Non-pigmented ciliary epithelial cell (primary cell): ENCODE measurements around the gene PRRT1.
"Not testable (repeated sequence)": the region's sequence is repeated elsewhere in the genome, so short reads cannot be mapped to it uniquely, and the experiment has no call there.

Experiments used
- DNase-seq: peaks from one replicate; pipeline ENCODE4 v3.0.0-alpha.2; 2010; ENCODE audit warnings: low read depth

PRRT1 gene

GRCh38 chr6:32151863-32152768 lies at the start of gene PRRT1:
Gene PRRT1, minus strand, starts transcription at chr6:32151939. Its CDS starts 112 bp downstream, at chr6:32151827.
- no peak for DNase-seq

- no peak for DNase-seq
Measured at GRCh38 chr6:32200711-32201475, 49.2 kb upstream of the PRRT1 start.

DNA sequence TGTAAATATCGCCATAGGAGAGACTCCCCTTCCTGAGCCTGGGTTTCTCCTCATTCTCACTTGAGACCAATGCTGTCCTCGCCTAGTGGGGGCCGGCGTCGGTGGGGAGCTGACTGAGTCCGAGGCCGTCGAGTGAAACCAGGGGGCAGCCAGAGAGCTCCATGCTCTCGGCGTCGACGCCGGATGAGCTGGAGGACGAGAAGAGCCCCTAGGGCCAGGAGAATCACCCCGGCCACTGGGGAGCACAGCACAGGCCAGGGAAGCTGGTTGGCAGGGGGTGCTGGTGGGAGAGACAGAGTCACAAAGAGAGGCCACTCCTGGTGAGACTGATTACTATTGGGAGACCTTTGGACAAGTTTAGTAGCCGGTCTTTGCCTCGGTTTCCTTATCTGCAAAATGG lies 47.1 kb upstream of the PRRT1 start:
- no peak for DNase-seq

DNA sequence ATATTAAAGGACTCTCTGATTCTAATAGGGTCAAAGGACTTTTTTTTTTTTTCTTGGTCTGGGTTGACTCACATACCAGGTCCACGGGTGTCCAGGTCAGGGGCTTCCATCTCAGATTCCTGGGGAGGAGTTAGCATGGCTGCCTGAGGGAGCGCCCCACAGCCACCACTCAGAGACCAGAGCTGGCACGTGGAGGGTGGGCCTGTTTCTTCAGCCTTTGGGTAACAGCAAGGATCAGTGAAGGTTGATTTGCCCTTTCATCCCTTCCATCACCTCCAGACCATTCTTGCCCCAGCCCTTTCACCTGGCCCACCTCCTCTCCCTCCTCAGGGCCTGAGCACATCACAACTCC lies 46.6 kb upstream of the PRRT1 start:
- DNase-seq, result no peak

GRCh38 chr6:32196682-32197616 lies 45.2 kb upstream of the PRRT1 start:
- no peak for DNase-seq

DNA sequence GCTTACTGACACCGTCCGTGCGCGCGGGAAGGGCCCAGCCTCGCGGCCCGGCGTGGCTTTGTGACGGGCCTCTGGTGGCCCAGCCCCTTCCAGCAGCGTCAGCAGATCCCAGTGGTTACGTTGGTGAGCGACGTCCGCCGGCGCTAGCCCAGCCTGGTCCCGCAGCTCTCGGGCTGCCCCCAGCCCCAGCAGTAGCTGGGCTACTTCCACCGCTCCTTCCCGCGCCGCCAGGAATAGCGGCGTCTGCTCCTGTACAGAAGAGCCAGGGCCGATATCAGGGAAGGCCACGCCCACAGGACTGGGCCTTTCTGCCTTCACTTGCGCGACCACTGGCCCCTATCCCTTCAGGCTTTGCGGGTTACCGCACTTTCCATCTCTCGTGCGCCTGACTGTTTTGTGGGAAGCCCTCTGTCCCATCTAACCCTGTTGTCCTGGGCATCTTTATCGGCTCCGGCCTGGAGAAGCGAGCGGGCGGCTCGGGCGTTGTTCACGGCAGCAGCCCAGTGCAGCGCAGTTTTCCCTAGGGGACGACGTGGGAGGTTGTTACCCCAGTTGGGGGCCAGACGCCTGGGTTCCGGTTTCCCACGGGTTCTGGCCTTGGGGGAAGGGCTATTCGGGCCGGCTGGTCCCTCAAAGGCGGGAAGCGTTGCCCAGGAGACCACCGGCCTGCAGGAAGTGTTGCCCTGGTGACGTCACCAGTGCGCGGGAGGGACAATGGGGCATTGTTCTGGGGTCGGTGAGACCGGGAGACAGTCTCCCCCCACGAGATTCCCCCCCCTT lies 44.4 kb upstream of the PRRT1 start:
- no peak for DNase-seq

DNA sequence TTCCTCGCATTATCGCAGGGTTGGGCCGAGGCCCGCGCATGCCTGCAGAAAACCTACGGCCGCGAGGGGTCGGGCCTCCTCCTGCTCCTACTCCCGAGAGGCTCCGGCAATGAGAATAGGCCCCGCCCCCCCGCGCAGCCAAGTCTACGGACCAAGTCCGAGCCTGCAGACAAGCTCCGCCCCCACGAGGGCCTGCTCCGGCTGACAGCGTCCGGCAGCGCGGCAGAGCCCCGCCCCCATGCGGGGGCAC lies 43.8 kb upstream of the PRRT1 start:
- DNase-seq, result peak; percentile 98

DNA sequence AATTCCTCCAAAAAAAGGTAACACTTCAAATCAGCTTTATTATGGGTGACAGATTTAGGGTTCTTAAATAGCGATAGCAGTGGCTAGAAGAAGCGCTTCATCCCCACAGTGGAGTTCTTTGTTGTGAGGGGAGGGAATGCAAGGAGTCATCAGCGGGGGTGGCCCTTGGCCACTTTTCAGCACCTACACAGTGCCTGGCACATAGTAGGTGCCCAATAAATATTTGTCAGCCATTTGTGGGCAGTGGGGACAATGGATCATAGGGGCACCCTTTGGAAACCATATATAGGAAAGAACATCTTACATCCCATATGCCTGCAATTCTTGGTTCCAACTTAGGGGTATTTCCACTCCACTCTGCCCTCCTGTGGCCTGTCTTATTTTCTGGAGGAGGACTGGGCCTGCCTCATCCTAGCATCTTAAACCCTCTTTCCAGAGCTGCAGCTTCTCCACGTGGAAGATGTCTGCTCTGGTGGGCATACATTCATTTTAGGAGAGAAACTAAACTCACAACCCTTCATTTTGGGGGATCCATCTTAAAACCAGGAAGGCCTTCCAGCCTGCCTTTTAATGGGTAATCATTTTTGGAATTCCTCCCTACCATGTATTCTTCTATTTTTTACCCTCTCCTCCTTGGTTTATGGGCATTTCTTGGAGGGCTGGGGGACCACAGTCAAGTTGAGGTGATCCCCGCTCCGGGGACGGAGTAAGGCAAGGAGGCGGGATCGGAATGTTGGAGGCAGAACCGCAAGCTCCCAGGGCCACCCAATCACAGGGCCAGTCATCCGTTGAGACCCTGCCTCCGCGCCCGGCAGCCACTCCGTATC lies 43.3 kb upstream of the PRRT1 start:
- no peak for DNase-seq

DNA sequence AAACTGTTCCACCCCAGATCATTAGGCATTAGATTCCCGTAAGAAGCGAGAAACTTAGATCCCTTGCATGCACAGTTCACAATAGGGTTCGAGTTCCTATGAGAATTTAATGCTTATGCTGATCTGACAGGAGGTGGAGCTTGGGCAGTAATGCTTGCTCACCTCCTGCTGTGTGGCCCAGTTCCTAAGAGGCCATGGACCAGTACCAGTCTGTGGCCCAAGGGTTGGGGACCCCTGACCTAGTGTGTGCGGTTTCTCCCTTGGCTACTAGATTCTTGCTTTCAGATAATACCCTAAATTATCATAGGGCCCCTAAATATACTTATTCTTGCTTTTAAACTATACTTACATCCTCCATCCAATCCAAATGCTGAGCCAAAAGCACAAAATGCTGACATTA lies 42.6 kb upstream of the PRRT1 start:
- no peak for DNase-seq

DNA sequence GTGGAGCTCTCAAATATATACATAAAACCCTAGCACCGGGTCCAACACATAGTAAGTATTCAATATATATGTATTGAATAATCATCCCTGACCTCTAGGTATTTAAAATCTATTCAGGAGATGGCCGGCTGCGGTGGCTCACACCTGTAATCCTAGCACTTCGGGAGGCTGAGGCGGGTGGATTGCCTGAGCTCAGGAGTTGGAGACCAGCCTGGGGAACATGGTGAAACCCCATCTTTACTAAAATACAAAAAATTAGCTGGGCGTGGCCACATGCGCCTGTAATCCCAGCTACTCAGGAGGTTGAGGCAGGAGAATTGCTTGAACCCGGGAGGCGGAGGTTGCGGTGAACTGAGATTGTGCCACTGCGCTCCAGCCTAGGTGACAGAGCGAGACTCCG lies 41.4 kb upstream of the PRRT1 start:
- DNase-seq, result not testable (repeated sequence)

GRCh38 chr6:32192608-32193039 lies 40.9 kb upstream of the PRRT1 start, which contains the start of gene GPSM3:
Gene GPSM3, minus strand, starts transcription at chr6:32192643. Its CDS starts 130 bp downstream, at chr6:32192513.
- no peak for DNase-seq

DNA sequence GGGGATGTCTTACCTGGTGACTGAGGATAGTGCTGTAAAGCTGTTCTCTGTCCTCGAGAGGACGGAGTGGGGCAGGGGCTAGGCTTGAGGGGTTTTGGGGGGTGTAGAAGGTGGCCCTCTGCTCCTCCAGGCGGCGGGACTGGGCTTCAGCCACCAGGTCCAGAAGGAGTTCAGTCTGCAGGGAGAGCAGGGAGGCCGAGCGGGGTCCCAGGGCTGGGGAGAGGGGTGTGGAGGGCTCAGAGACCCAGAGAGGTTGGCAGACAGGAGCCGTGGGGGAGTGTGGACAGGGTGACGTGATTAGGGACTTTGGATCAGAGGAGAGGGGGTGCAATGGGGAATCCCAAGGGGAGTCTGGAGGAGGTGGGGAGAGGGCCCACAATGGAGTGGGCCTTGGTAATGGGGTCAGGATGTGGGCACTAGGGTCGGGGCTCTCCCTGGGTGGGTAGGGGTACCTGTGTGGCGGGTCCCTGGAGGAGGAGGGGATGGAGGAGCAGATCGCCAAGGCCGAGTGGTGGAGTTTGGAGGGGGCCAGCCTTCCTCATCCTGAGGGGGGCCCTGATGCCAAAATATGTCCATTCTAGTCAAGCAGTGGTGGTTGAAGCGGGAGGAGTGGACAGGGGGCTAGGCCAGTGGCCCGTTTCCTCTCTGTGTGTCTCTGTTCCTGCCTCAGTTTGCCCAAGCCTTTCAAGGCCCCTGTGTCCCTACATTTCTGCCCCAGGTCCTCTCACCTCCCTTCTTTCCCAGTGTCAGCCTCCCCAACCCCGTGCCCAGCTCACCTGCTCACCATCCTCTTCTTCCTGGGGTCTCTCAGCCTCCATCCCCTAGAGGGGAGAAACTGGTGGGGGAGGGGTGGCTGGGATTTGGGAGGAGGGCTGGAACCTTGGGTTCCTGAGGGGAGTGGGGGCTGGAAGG lies 40.2 kb upstream of the PRRT1 start:
- no peak for DNase-seq

- no peak for DNase-seq
Measured at GRCh38 chr6:32190911-32191677, 39.4 kb upstream of the PRRT1 start.

DNA sequence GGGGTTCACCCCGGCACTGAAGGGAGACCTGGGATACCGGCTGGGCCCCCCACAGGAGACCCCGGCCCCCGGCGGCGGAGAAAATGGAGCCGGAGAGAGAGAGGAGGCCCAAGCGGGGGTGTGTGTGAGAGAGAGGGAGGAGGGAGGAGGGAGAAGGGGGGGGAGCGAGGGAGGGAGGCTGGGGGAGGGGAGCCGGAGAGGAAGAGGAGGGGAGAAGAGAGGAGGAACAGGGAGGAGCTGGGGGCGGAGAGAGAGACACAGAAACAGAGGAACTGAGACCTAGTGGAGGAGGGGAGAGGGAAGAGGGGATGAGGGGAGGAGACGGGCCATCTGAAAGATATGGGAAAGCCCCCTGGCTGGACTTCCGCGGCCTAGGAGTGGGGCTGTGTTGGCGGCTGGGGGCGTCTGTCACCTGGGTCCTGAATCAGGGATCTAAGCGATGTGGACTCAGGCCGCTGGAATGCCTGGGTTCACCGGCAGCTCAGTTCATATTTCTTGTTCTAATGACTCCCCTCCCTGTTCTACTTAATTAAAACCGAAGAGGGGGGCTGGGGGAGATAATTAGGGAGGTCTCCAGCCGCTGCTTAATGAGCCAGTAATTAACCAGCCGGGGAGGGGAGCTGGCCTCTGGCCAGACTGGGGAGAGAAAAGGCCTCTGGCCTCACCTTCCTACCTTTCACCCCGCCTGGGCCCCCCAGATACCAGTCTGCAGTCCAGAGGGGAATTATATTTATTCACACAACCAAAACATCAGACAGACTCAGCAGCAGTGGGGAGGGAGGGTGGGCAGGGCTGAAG lies 38.5 kb upstream of the PRRT1 start, which contains the start of gene PBX2:
Gene PBX2 (minus strand): TSS at position 149 of the 798 bp plus-strand sequence. CDS start 287 bp downstream, outside the sequence.
- DNase-seq, result no peak

DNA sequence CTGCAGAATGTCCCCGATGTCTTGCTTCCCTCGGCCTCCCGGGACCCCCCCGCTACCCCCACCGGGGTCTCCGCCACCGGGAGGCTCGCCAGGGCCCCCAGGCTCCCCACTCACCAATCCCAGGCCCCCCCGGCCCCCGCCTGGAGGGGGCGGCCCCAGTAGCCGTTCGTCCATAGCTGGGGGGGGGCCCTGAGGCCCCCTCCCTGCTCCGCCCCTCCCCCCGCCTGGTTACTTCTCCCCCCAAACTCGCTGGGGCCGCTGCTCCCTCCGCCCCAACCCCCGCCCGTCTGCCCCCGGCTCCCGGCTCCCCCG lies 38.0 kb upstream of the PRRT1 start:
- DNase-seq, result no peak

DNA sequence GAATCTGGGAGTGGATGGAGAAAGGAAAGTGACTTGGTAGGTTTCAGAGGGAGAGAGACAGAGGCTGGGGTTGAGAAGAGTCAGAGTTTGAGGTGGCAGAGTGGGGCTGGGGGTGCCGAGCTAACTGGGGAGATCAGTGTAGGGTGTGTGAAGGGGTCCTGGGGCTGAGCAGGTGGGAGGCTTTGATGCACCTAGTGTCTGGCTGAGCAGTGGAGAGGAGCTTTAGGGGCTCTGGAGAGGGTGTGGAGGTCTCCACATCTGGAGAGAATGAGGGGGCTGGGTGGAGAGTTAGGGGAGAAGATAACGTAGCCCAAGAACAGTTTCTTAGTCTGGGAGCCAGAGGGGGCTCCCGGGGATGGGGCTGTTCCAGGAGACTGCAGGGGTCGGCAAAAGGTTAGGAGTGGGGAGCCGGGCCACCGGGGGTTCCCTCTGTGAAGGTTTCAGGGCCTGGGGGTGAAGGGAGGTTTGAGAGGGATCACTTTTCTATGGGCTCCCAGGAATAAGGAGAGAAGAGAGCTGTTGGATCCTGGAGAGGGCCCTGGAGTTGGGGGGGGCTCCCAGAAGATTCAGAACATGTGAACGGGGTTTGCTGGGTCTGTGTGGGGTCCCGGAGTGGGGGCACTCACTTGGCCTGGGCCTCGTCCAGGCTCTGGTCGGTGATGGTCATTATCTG lies 37.5 kb upstream of the PRRT1 start:
- no peak for DNase-seq

GRCh38 chr6:32188381-32189068 lies 36.8 kb upstream of the PRRT1 start:
- DNase-seq, result no peak
